ENCODE results near the gene IL1RAPL2.

- TF ChIP-seq CTCF (conservative IDR thresholded peaks at IDR 0.05; ENCODE audit: low read depth, low read length): no peak
- TF ChIP-seq ELK1 (IDR thresholded peaks at IDR 0.05; ENCODE audit: borderline replicate concordance, low read depth, low read length): no peak
- no peak for TF ChIP-seq POLR2A (IDR thresholded peaks at IDR 0.05; ENCODE audit: low read depth, low read length)
- TF ChIP-seq MXI1 (IDR thresholded peaks at IDR 0.05; ENCODE audit: borderline replicate concordance, low read depth, low read length): no peak
- TF ChIP-seq RCOR1 (IDR thresholded peaks at IDR 0.05; ENCODE audit: insufficient replicate concordance, low read length): no peak
- no peak for TF ChIP-seq MAFK (IDR thresholded peaks at IDR 0.05; ENCODE audit: low read depth, low read length)
- no peak for TF ChIP-seq FOS (IDR thresholded peaks at IDR 0.05; ENCODE audit: low read depth, low read length)
- no peak for TF ChIP-seq CEBPB (IDR thresholded peaks at IDR 0.05; ENCODE audit: low read depth, low read length)
- no peak for TF ChIP-seq CHD1 (IDR thresholded peaks at IDR 0.05; ENCODE audit: low read depth, low read length)
- no peak for TF ChIP-seq USF2 (IDR thresholded peaks at IDR 0.05; ENCODE audit: low read depth, low read length)
These were observed 654.6 kb downstream of the IL1RAPL2 start, which contains the start of gene TEX13A for GRCh38 chrX:105220636-105221035.
